ENCODE data around the gene CPE.

DNA sequence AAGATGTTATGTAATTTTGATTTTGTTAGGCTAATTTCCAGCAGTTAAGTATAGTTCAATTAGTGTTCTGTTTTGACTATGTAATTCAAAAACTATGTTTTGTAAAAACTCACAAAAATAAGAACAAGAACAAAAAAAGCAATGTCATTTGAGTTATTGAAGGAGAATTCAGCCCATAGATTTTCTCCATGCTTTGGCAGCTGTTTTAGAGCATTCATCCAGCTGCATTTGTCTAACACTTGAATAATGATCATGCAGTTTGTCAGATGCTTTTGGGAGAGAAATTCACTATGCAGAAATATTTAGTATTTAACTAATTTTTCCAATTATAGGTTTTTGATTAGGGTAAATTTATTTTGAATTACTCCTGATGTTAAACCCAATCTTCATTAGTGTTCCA is 14.2 kb downstream of the CPE start:
- TF ChIP-seq, protein P1, sequence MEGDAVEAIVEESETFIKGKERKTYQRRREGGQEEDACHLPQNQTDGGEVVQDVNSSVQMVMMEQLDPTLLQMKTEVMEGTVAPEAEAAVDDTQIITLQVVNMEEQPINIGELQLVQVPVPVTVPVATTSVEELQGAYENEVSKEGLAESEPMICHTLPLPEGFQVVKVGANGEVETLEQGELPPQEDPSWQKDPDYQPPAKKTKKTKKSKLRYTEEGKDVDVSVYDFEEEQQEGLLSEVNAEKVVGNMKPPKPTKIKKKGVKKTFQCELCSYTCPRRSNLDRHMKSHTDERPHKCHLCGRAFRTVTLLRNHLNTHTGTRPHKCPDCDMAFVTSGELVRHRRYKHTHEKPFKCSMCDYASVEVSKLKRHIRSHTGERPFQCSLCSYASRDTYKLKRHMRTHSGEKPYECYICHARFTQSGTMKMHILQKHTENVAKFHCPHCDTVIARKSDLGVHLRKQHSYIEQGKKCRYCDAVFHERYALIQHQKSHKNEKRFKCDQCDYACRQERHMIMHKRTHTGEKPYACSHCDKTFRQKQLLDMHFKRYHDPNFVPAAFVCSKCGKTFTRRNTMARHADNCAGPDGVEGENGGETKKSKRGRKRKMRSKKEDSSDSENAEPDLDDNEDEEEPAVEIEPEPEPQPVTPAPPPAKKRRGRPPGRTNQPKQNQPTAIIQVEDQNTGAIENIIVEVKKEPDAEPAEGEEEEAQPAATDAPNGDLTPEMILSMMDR (IDR thresholded peaks at IDR 0.05) = no peak
- TF ChIP-seq POLR2A (IDR thresholded peaks at IDR 0.05) = no peak
- no peak for TF ChIP-seq POLR2AphosphoS5 (IDR thresholded peaks at IDR 0.05)
